OCI-LY1 (cell line): Measurements from ENCODE around the gene RNF144A.

ENCODE experiments used
- H2AFZ ChIP-seq: fragments of 200-600 bp; sonication (generic), shearing (Covaris generic); 2 replicates; pipeline ENCODE4 v1.6.0; 2014; ENCODE audit warnings: antibody characterized with exemption, mild to moderate bottlenecking, low read length
- H3F3A ChIP-seq: fragments of 200-600 bp; sonication (generic), shearing (Covaris generic); 2 replicates; pipeline ENCODE4 v1.6.0; 2014; ENCODE audit warnings: mild to moderate bottlenecking, antibody characterized with exemption, low read length, moderate library complexity; ENCODE audit not compliant: insufficient read depth
- H3K27ac ChIP-seq: fragments of 200-600 bp; sonication (generic); 2 replicates; pipeline ENCODE4 v1.5.1; 2014; ENCODE audit warnings: low read length, mixed run types, mild to moderate bottlenecking, low read depth; ENCODE audit not compliant: poor library complexity, severe bottlenecking
- H3K27me3 ChIP-seq: fragments of 200-600 bp; sonication (generic); 2 replicates; pipeline ENCODE4 v1.6.0; 2014; ENCODE audit warnings: antibody characterized with exemption, mild to moderate bottlenecking, low read length, moderate library complexity; ENCODE audit not compliant: insufficient read depth
- H3K36me3 ChIP-seq: fragments of 200-600 bp; sonication (generic); 2 replicates; pipeline ENCODE4 v1.6.1; 2014; ENCODE audit warnings: mild to moderate bottlenecking, antibody characterized with exemption, low read length, moderate library complexity, mixed read lengths; ENCODE audit not compliant: insufficient read depth
- H3K4me1 ChIP-seq: fragments of 200-600 bp; sonication (generic); 2 replicates; pipeline ENCODE4 v1.5.1; 2014; ENCODE audit warnings: mild to moderate bottlenecking, low read length, moderate library complexity; ENCODE audit not compliant: insufficient read depth, severe bottlenecking
- H3K4me2 ChIP-seq: fragments of 200-600 bp; sonication (generic), shearing (Covaris generic); 2 replicates; pipeline ENCODE4 v1.6.1; 2014; ENCODE audit warnings: low read length
- H3K4me3 ChIP-seq: fragments of 200-600 bp; sonication (generic); 2 replicates; pipeline ENCODE4 v1.5.1; 2014; ENCODE audit warnings: low read length, low read depth, mild to moderate bottlenecking, mixed read lengths; ENCODE audit not compliant: poor library complexity, severe bottlenecking
- H3K79me2 ChIP-seq: fragments of 200-600 bp; shearing (Covaris generic); 2 replicates; pipeline ENCODE4 v1.6.1; 2016; ENCODE audit warnings: mixed run types, low read length, mixed read lengths; ENCODE audit not compliant: insufficient read depth
- H3K9ac ChIP-seq: fragments of 200-600 bp; sonication (generic), shearing (Covaris generic); 2 replicates; pipeline ENCODE4 v1.6.1; 2014; ENCODE audit warnings: mild to moderate bottlenecking, low read length, mixed read lengths
- H3K9me2 ChIP-seq: fragments of 200-600 bp; sonication (generic), shearing (Covaris generic); 2 replicates; pipeline ENCODE4 v1.6.1; 2014; ENCODE audit warnings: low read depth, mild to moderate bottlenecking, low read length, mixed read lengths
- H3K9me3 ChIP-seq: fragments of 200-600 bp; shearing (Covaris generic); 2 replicates; pipeline ENCODE4 v1.6.1; 2014; ENCODE audit warnings: low read length, mixed read lengths
- H4K20me1 ChIP-seq: fragments of 200-600 bp; sonication (generic), shearing (Covaris generic); 2 replicates; pipeline ENCODE4 v1.6.0; 2016; ENCODE audit warnings: mild to moderate bottlenecking, low read length; ENCODE audit not compliant: insufficient read depth
- EZH2 ChIP-seq: fragments of 200-600 bp; sonication (generic), shearing (Covaris generic); IDR thresholded peaks from 2 replicates; pipeline ENCODE4 v1.8.0; 2017; ENCODE audit warnings: borderline replicate concordance, mixed run types, mild to moderate bottlenecking, antibody characterized with exemption, low read length, moderate library complexity, mixed read lengths
- TF ChIP-seq, protein P1 (sequence below): fragments of 200-600 bp; sonication (generic), shearing (Covaris generic); IDR thresholded peaks from 2 replicates; pipeline ENCODE4 v1.5.1; 2017; ENCODE audit warnings: mild to moderate bottlenecking, antibody characterized with exemption, low read length, moderate library complexity, mixed read lengths

RNF144A gene

DNA sequence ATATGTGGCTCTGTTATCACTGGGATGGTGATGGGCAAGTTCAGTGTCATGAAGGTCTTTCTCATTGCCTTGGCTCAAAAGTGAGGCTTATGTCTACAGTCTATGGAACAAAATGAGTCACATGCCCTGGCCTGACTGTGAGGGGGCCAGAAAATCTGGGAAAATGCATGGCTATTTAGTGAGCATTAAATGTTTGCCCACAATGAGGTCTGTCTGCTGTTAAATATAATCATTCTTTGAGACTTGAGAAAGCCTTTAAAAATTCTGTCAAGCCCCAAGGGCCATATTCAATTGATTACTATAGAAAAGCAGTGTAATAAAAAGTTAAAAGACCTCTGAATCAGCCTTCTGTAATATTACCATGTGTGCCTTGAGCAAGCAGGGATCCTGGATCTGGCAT is 5.5 kb upstream of the RNF144A start:
- H3K4me1 ChIP-seq = no peaks in the 10 kb centered on the region
- no peaks in the 10 kb centered on the region for H3K9me2 ChIP-seq
- H3K4me2 ChIP-seq = no peak overlapping the region
- H3K4me3 ChIP-seq = no peak overlapping the region
- no peaks in the 10 kb centered on the region; the same call in 1 of the 2 replicates for H3K27me3 ChIP-seq
- H3K79me2 ChIP-seq = no peaks in the 10 kb centered on the region
- H3F3A ChIP-seq = no peaks in the 10 kb centered on the region
- H4K20me1 ChIP-seq = no peaks in the 10 kb centered on the region
- no peak overlapping the region for H3K27ac ChIP-seq
- H2AFZ ChIP-seq = no peak overlapping the region
- no peaks in the 10 kb centered on the region for H3K9me3 ChIP-seq
- H3K9ac ChIP-seq = no peak overlapping the region
- TF ChIP-seq, protein P1, sequence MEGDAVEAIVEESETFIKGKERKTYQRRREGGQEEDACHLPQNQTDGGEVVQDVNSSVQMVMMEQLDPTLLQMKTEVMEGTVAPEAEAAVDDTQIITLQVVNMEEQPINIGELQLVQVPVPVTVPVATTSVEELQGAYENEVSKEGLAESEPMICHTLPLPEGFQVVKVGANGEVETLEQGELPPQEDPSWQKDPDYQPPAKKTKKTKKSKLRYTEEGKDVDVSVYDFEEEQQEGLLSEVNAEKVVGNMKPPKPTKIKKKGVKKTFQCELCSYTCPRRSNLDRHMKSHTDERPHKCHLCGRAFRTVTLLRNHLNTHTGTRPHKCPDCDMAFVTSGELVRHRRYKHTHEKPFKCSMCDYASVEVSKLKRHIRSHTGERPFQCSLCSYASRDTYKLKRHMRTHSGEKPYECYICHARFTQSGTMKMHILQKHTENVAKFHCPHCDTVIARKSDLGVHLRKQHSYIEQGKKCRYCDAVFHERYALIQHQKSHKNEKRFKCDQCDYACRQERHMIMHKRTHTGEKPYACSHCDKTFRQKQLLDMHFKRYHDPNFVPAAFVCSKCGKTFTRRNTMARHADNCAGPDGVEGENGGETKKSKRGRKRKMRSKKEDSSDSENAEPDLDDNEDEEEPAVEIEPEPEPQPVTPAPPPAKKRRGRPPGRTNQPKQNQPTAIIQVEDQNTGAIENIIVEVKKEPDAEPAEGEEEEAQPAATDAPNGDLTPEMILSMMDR = no peak
- TF ChIP-seq EZH2 = no peak
- H3K36me3 ChIP-seq = no peaks in the 10 kb centered on the region

DNA sequence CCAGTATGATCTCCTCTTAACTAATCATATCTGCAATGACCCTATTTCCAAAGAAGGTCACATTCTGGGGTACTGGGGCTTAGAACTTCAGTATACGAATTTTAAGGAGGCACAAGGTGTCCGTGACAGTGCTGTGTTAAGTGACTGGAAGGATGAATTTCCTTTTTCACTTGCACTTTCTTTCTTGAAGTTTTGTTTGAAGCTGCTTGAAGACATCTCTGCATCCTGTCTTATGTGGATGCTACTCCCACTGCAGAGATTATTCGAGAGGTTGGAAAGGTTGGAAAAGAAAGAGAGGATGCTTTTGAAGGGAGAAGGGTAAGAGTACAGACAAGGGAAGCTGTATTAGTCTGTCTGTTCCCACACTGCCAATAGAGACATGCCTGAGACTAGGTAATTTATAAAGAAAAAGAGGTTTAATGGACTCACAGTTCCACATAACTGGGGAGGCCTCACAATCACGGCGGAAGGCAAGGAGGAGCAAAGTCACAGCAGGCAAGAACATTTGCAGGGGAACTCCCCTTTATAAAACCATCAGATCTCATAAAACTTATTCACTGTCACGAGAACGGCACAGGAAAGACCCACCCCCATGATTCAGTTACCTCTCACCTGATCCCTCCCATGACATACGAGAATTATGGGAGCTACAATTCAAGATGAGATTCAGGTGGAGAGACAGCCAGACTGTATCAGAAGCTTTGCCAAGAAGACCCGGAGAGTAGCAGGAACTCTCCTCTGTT is 3.6 kb upstream of the RNF144A start:
- H3K9me2 ChIP-seq = no peaks in the 10 kb centered on the region
- no peaks in the 10 kb centered on the region; the same call in 1 of the 2 replicates for H3K27me3 ChIP-seq
- no peak for TF ChIP-seq EZH2
- TF ChIP-seq, protein P1 = no peak
- H3K4me1 ChIP-seq = no peaks in the 10 kb centered on the region
- no peak overlapping the region for H3K4me3 ChIP-seq
- H3K9me3 ChIP-seq = no peaks in the 10 kb centered on the region
- no peaks in the 10 kb centered on the region for H3F3A ChIP-seq
- H2AFZ ChIP-seq = no peak overlapping the region
- H3K4me2 ChIP-seq = no peak overlapping the region
- no peak overlapping the region for H3K27ac ChIP-seq
- H4K20me1 ChIP-seq = no peaks in the 10 kb centered on the region
- no peaks in the 10 kb centered on the region for H3K36me3 ChIP-seq
- H3K9ac ChIP-seq = no peak overlapping the region
- no peaks in the 10 kb centered on the region for H3K79me2 ChIP-seq

DNA sequence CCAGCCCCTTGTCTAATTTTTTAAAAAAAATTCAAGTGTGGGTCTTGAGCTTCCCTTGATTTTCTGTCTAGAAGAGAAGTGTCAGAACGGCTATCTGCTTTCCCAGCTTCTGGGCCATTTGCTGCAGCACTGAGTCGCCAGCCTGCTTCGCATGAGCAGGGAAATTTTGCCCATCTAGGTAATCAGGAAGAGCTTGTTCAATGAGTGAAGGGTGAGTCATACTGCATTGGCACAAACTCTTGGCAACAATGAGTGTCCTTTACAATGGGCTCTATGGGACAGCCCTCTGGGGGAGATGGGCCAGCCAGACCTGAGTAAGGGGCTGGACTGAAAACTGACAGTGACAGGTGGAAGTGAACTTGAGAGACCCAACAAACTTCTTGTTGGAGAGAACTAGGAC is 2.4 kb upstream of the RNF144A start:
- no peaks in the 10 kb centered on the region for H3F3A ChIP-seq
- H3K27ac ChIP-seq = no peak overlapping the region
- no peaks in the 10 kb centered on the region for H4K20me1 ChIP-seq
- no peak overlapping the region for H2AFZ ChIP-seq
- no peaks in the 10 kb centered on the region for H3K9me2 ChIP-seq
- no peaks in the 10 kb centered on the region for H3K36me3 ChIP-seq
- H3K4me1 ChIP-seq = no peaks in the 10 kb centered on the region
- no peak overlapping the region for H3K4me3 ChIP-seq
- H3K27me3 ChIP-seq = no peaks in the 10 kb centered on the region; the same call in 1 of the 2 replicates
- H3K9me3 ChIP-seq = no peaks in the 10 kb centered on the region
- no peak overlapping the region for H3K4me2 ChIP-seq
- TF ChIP-seq EZH2 = no peak
- TF ChIP-seq, protein P1 = no peak
- no peaks in the 10 kb centered on the region for H3K79me2 ChIP-seq
- no peak overlapping the region for H3K9ac ChIP-seq
